Left ventricle myocardium inferior (tissue), 1 donor: ENCODE results near the gene VWA5B2. TPM values are rescaled to one million over a fixed set of nuclear protein-coding genes. Genes with fewer than 3 reads are reported as not detected.

Experiments
- DNase-seq: peaks from one replicate; pipeline ENCODE4 v3.0.0-alpha.2; 2020
- H3K27ac ChIP-seq: fragments of 200-600 bp; replicated peaks from 2 replicates; pipeline ENCODE4 v1.8.0; 2021
- H3K27me3 ChIP-seq: fragments of 200-600 bp; 2 replicates; pipeline ENCODE4 v1.8.0; 2021; ENCODE audit warnings: low read depth
- H3K36me3 ChIP-seq: fragments of 200-600 bp; 2 replicates; pipeline ENCODE4 v1.8.0; 2021
- H3K4me1 ChIP-seq: fragments of 200-600 bp; 2 replicates; pipeline ENCODE4 v1.8.0; 2021
- H3K4me3 ChIP-seq: fragments of 200-600 bp; 2 replicates; pipeline ENCODE4 v1.8.0; 2021; ENCODE audit warnings: mild to moderate bottlenecking, moderate library complexity
- H3K9me3 ChIP-seq: fragments of 200-600 bp; replicated peaks from 2 replicates; pipeline ENCODE4 v1.8.0; 2021
- CTCF ChIP-seq: fragments of 200-600 bp; IDR thresholded peaks from 2 replicates; pipeline ENCODE4 v1.8.0; 2021; ENCODE audit warnings: antibody characterized with exemption, mild to moderate bottlenecking, borderline replicate concordance
- intact Hi-C: fragments of 100-400 bp; cut with micrococcal nuclease; formaldehyde crosslinking; loops from one replicate; pipeline ENCODE4 v1.11.0; 2022
- total RNA-seq: library from RNA; stranded (reverse); fragmentation: NEBNext Ultra II Directional; extraction: Animal tissue kit (Norgen Biotek cat#: 25700); gene quantifications from one replicate; pipeline ENCODE4 v1.2.1, GENCODE V29; 2021
- donor health status: DM: no; HTN: yes; CAD: no; lungs with severe emphysema.

Gene VWA5B2
- total RNA-seq, 1 donor from 2014 or later = not detected

- Histone ChIP-seq H3K9me3 (no peaks in the 10 kb centered on the region), H3K27ac (no peak overlapping the region), H3K36me3 (peaks cover 37% of the 10 kb centered on the region), H3K4me1 (peaks cover 9% of the 10 kb centered on the region), H3K27me3 (peaks cover 11% of the 10 kb centered on the region), H3K4me3 (no peak overlapping the region)
- no peak for TF ChIP-seq CTCF
- intact Hi-C loops = loop anchor here (10.0 kb wide), 1 partner anchor 57 kb away; the partner anchor contains the start of gene ABCF3
- DNase-seq = no peak
Measured at GRCh38 chr3:184242297-184242685, 12.9 kb downstream of the VWA5B2 start.

- no peak for TF ChIP-seq CTCF
- H3K27ac ChIP-seq = peak within 1 kb of the TSS; percentile 89
- peaks cover 19% of the 10 kb centered on the region for H3K36me3 ChIP-seq
- H3K4me3 ChIP-seq = peak within 1 kb of the TSS; percentile 75
- H3K4me1 ChIP-seq = peaks cover 33% of the 10 kb centered on the region
- peak; percentile 85 for DNase-seq
- H3K27me3 ChIP-seq = no peaks in the 10 kb centered on the region
- no peaks in the 10 kb centered on the region for H3K9me3 ChIP-seq
- intact Hi-C loops = loop anchor here (10.0 kb wide), 1 partner anchor 64 kb away; the partner anchor contains the start of gene ABCF3
Measured at GRCh38 chr3:184248454-184249411, 19.3 kb downstream of the VWA5B2 start, which contains the start of gene ALG3. Gene ALG3, minus strand, starts transcription at chr3:184248962. Its CDS starts 22 bp downstream, at chr3:184248940.

GRCh38 chr3:184249412-184250166 lies 20.2 kb downstream of the VWA5B2 start, which contains the start of gene EEF1AKMT4:
Gene EEF1AKMT4, plus strand, starts transcription at chr3:184249672. Its CDS starts 23 bp downstream, at chr3:184249695.
- intact Hi-C loops = loop anchor here (10.0 kb wide), 1 partner anchor 65 kb away; the partner anchor contains the start of gene ABCF3
- H3K27me3 ChIP-seq = no peaks in the 10 kb centered on the region
- TF ChIP-seq CTCF = peak; percentile 64
- peak within 1 kb of the TSS; percentile 89 for H3K27ac ChIP-seq
- peaks cover 33% of the 10 kb centered on the region for H3K4me1 ChIP-seq
- no peaks in the 10 kb centered on the region for H3K9me3 ChIP-seq
- peak within 1 kb of the TSS; percentile 75 for H3K4me3 ChIP-seq
- peaks cover 11% of the 10 kb centered on the region for H3K36me3 ChIP-seq
- DNase-seq = peak; percentile 95

GRCh38 chr3:184250167-184250828 lies 20.9 kb downstream of the VWA5B2 start:
- Histone ChIP-seq H3K36me3 (peaks cover 4% of the 10 kb centered on the region), H3K4me1 (peaks cover 33% of the 10 kb centered on the region), H3K9me3 (no peaks in the 10 kb centered on the region), H3K27ac (peak overlapping the region; percentile 89), H3K4me3 (peak overlapping the region; percentile 75), H3K27me3 (no peaks in the 10 kb centered on the region)
- intact Hi-C loops = no loop called here
- DNase-seq = peak; percentile 86
- peak; percentile 97 for TF ChIP-seq CTCF
